Uterus (tissue), 2 donors: ENCODE results near the gene LRRC7.

Source experiments
- POLR2A ChIP-seq, 2 donors: fragments of 450-650 bp; IDR thresholded peaks; one replicate each; pipeline ENCODE4 v1.6.1; 2016; ENCODE audit warnings: antibody characterized with exemption in 2 of 2, mild to moderate bottlenecking in 1 of 2, moderate library complexity in 1 of 2
- TF ChIP-seq, protein P1 (sequence below), 4 experiments: fragments of 200-600 bp in 2 of 4; fragments of 450-650 bp in 2 of 4; sonication (generic) in 2 of 4; IDR thresholded peaks; one replicate each; pipeline ENCODE4 v1.5.1; 2016 to 2019; ENCODE audit warnings: antibody characterized with exemption in 4 of 4, mild to moderate bottlenecking in 2 of 4, moderate library complexity in 1 of 4

DNA sequence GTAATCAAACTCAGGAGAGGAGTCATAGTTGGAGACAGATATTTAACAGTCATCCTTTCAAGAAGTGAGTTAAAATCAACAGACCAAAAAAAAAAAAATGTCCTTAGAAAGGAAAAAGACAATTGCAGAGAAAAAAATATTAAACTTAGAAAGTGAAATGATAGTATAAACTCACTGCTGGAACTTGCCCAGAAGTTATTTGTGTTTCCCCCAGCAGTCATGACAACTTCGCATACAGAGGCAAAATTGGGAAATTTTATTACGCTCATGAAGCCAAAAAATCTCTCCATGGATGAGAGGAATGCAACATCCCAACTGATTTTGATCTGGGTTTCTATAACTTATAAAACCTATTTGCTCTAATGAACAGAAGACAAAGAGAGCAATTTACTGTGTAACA lies 198.2 kb downstream of the LRRC7 start:
- TF ChIP-seq, protein P1, sequence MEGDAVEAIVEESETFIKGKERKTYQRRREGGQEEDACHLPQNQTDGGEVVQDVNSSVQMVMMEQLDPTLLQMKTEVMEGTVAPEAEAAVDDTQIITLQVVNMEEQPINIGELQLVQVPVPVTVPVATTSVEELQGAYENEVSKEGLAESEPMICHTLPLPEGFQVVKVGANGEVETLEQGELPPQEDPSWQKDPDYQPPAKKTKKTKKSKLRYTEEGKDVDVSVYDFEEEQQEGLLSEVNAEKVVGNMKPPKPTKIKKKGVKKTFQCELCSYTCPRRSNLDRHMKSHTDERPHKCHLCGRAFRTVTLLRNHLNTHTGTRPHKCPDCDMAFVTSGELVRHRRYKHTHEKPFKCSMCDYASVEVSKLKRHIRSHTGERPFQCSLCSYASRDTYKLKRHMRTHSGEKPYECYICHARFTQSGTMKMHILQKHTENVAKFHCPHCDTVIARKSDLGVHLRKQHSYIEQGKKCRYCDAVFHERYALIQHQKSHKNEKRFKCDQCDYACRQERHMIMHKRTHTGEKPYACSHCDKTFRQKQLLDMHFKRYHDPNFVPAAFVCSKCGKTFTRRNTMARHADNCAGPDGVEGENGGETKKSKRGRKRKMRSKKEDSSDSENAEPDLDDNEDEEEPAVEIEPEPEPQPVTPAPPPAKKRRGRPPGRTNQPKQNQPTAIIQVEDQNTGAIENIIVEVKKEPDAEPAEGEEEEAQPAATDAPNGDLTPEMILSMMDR (IDR thresholded peaks at IDR 0.05) = no peak
- TF ChIP-seq POLR2A (IDR thresholded peaks at IDR 0.05) = no peak
